ENCODE data around the gene GLCE.

GLCE gene

GRCh38 chr15:69272891-69273290, 112.5 kb downstream of the GLCE start:
- ATAC-seq, result no peak

DNA sequence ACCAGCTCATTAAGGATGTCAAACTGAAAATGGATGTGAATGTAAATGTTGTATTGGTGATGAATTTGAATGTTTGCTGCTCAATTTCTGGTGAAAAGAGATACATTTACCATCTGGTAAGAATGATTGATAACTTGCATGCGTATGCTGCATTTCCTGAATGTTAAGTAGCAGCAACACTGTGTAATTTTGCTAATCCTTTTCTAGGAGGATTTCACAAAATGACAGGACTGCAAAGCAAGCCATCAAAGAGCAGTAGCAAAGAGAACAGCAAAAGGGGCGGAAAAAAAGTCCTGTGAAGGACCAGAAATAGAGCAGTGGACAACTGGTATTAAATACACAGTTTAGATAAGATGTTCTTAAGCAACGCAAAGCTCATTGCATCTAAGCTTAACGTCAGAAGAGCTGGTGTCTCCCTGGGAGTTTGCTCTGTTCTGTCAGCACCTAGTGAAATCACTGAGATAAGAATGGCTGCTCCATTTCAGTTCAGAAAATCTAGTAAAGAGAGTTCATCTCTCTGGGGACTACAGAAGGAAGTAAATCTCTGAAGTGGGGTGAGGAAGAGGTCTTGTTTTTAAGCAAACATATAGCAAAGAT, 114.7 kb downstream of the GLCE start:
- TF ChIP-seq ZFP3 (CRISPR knock-in tag; IDR thresholded peaks at IDR 0.05) (no peak), RARB (CRISPR knock-in tag; IDR thresholded peaks at IDR 0.05) (no peak), ZNF565 (CRISPR knock-in tag; conservative IDR thresholded peaks at IDR 0.05; ENCODE audit: low read depth) (no peak), PPARA (CRISPR knock-in tag; IDR thresholded peaks at IDR 0.05; ENCODE audit: borderline replicate concordance) (no peak), TCF4 (CRISPR knock-in tag; IDR thresholded peaks at IDR 0.05; ENCODE audit: borderline replicate concordance) (no peak), SNAI2 (CRISPR knock-in tag; IDR thresholded peaks at IDR 0.05) (no peak), CREB5 (CRISPR knock-in tag; IDR thresholded peaks at IDR 0.05; ENCODE audit: low read depth) (no peak), BACH2 (CRISPR knock-in tag; IDR thresholded peaks at IDR 0.05; ENCODE audit: borderline replicate concordance) (no peak), ZNF70 (CRISPR knock-in tag; IDR thresholded peaks at IDR 0.05) (no peak), GLIS3 (CRISPR knock-in tag; IDR thresholded peaks at IDR 0.05) (no peak), ISL1 (CRISPR knock-in tag; IDR thresholded peaks at IDR 0.05) (no peak), ZC3H10 (CRISPR knock-in tag; IDR thresholded peaks at IDR 0.05) (no peak), CSDC2 (CRISPR knock-in tag; IDR thresholded peaks at IDR 0.05) (no peak), ESRRG (CRISPR knock-in tag; IDR thresholded peaks at IDR 0.05) (no peak)
- TF ChIP-seq, protein P1, sequence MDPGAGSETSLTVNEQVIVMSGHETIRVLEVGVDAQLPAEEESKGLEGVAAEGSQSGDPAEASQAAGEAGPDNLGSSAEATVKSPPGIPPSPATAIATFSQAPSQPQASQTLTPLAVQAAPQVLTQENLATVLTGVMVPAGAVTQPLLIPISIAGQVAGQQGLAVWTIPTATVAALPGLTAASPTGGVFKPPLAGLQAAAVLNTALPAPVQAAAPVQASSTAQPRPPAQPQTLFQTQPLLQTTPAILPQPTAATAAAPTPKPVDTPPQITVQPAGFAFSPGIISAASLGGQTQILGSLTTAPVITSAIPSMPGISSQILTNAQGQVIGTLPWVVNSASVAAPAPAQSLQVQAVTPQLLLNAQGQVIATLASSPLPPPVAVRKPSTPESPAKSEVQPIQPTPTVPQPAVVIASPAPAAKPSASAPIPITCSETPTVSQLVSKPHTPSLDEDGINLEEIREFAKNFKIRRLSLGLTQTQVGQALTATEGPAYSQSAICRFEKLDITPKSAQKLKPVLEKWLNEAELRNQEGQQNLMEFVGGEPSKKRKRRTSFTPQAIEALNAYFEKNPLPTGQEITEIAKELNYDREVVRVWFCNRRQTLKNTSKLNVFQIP (CRISPR knock-in tag; IDR thresholded peaks at IDR 0.05; ENCODE audit: borderline replicate concordance, low read depth), result no peak
- ATAC-seq, result no peak

More at GRCh38 chr15:69272891-69273290, 112.5 kb downstream of the GLCE start:
- no peak for TF ChIP-seq ZFP30 (CRISPR knock-in tag; IDR thresholded peaks at IDR 0.05)
- no peak for TF ChIP-seq ZFP3 (CRISPR knock-in tag; IDR thresholded peaks at IDR 0.05)
- TF ChIP-seq ZC3H10 (CRISPR knock-in tag; IDR thresholded peaks at IDR 0.05), result no peak
- TF ChIP-seq PPARA (CRISPR knock-in tag; IDR thresholded peaks at IDR 0.05; ENCODE audit: borderline replicate concordance), result no peak
- TF ChIP-seq, protein P2, sequence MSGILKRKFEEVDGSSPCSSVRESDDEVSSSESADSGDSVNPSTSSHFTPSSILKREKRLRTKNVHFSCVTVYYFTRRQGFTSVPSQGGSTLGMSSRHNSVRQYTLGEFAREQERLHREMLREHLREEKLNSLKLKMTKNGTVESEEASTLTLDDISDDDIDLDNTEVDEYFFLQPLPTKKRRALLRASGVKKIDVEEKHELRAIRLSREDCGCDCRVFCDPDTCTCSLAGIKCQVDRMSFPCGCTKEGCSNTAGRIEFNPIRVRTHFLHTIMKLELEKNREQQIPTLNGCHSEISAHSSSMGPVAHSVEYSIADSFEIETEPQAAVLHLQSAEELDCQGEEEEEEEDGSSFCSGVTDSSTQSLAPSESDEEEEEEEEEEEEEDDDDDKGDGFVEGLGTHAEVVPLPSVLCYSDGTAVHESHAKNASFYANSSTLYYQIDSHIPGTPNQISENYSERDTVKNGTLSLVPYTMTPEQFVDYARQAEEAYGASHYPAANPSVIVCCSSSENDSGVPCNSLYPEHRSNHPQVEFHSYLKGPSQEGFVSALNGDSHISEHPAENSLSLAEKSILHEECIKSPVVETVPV (CRISPR knock-in tag; IDR thresholded peaks at IDR 0.05), result no peak
- TF ChIP-seq SNAI2 (CRISPR knock-in tag; IDR thresholded peaks at IDR 0.05), result no peak
- TF ChIP-seq ARNTL (CRISPR knock-in tag; IDR thresholded peaks at IDR 0.05; ENCODE audit: borderline replicate concordance, low read depth), result no peak
- TF ChIP-seq ESRRG (CRISPR knock-in tag; IDR thresholded peaks at IDR 0.05), result no peak
- TF ChIP-seq RARB (CRISPR knock-in tag; IDR thresholded peaks at IDR 0.05), result no peak
- TF ChIP-seq TOX (CRISPR knock-in tag; IDR thresholded peaks at IDR 0.05; ENCODE audit: borderline replicate concordance), result no peak
- TF ChIP-seq ZNF8 (CRISPR knock-in tag; IDR thresholded peaks at IDR 0.05), result no peak
- TF ChIP-seq ISL1 (CRISPR knock-in tag; IDR thresholded peaks at IDR 0.05), result no peak
- TF ChIP-seq CSDC2 (CRISPR knock-in tag; IDR thresholded peaks at IDR 0.05), result no peak
- TF ChIP-seq OSR1 (CRISPR knock-in tag; IDR thresholded peaks at IDR 0.05), result no peak
- no peak for TF ChIP-seq GLIS3 (CRISPR knock-in tag; IDR thresholded peaks at IDR 0.05)
- TF ChIP-seq TCF4 (CRISPR knock-in tag; IDR thresholded peaks at IDR 0.05; ENCODE audit: borderline replicate concordance), result no peak

DNA sequence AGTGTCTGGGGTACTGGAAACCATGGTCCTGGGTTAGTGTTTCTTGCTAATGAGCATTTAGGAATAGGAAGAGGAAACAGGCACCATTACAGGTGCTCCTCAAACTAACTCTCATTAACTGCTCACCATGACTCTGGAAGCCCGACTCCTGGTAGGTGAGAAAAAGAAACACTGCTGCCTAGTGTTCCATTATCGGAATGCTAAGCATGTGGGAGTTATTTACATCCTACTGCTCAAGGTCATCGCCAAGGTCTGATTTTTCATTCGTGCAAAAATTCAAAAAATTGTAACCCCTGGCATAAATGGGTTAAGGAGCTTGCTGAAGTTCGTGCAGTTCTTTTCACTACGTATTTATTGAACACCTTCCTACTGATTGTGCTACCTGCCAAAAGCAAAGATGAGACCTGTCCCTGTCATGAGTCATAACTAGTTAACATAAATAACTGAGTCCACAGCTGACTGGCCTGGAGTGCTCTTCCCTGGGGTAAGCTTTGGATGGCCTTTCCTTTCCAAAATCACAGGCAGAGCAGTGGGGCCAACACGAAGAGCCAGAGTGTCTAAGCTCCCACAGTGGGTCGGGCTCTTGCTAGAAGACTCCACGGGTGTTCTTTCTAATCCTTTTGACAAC, 115.6 kb downstream of the GLCE start:
- no peak for ATAC-seq
- no peak for TF ChIP-seq ZNF565 (CRISPR knock-in tag; conservative IDR thresholded peaks at IDR 0.05; ENCODE audit: low read depth)
- TF ChIP-seq TCF4 (CRISPR knock-in tag; IDR thresholded peaks at IDR 0.05; ENCODE audit: borderline replicate concordance), result no peak
- no peak for TF ChIP-seq TSHZ2 (CRISPR knock-in tag; IDR thresholded peaks at IDR 0.05)
- no peak for TF ChIP-seq CREB5 (CRISPR knock-in tag; IDR thresholded peaks at IDR 0.05; ENCODE audit: low read depth)
- no peak for TF ChIP-seq CSDC2 (CRISPR knock-in tag; IDR thresholded peaks at IDR 0.05)
- no peak for TF ChIP-seq ZFP30 (CRISPR knock-in tag; IDR thresholded peaks at IDR 0.05)
- TF ChIP-seq ZNF70 (CRISPR knock-in tag; IDR thresholded peaks at IDR 0.05), result no peak
- no peak for TF ChIP-seq SNAI2 (CRISPR knock-in tag; IDR thresholded peaks at IDR 0.05)
- TF ChIP-seq, protein P3, sequence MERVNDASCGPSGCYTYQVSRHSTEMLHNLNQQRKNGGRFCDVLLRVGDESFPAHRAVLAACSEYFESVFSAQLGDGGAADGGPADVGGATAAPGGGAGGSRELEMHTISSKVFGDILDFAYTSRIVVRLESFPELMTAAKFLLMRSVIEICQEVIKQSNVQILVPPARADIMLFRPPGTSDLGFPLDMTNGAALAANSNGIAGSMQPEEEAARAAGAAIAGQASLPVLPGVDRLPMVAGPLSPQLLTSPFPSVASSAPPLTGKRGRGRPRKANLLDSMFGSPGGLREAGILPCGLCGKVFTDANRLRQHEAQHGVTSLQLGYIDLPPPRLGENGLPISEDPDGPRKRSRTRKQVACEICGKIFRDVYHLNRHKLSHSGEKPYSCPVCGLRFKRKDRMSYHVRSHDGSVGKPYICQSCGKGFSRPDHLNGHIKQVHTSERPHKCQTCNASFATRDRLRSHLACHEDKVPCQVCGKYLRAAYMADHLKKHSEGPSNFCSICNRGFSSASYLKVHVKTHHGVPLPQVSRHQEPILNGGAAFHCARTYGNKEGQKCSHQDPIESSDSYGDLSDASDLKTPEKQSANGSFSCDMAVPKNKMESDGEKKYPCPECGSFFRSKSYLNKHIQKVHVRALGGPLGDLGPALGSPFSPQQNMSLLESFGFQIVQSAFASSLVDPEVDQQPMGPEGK (CRISPR knock-in tag; IDR thresholded peaks at IDR 0.05; ENCODE audit: borderline replicate concordance), result no peak
- TF ChIP-seq TOX (CRISPR knock-in tag; IDR thresholded peaks at IDR 0.05; ENCODE audit: borderline replicate concordance), result no peak
- no peak for TF ChIP-seq BACH2 (CRISPR knock-in tag; IDR thresholded peaks at IDR 0.05; ENCODE audit: borderline replicate concordance)
- TF ChIP-seq, protein P1 (CRISPR knock-in tag; IDR thresholded peaks at IDR 0.05; ENCODE audit: borderline replicate concordance, low read depth), result no peak
- no peak for TF ChIP-seq OSR1 (CRISPR knock-in tag; IDR thresholded peaks at IDR 0.05)
- no peak for TF ChIP-seq ISL1 (CRISPR knock-in tag; IDR thresholded peaks at IDR 0.05)

Measured in SK-N-SH treated with all-trans-retinoic acid at 6 μM for 48 hours (cell line).